Measurements from ENCODE around the gene ATP2B2. TPM values are rescaled to one million over a fixed set of nuclear protein-coding genes. Genes with fewer than 3 reads are reported as not detected.

Gene ATP2B2
- total RNA-seq, 4 donors from 2014 or later = not detected

DNA sequence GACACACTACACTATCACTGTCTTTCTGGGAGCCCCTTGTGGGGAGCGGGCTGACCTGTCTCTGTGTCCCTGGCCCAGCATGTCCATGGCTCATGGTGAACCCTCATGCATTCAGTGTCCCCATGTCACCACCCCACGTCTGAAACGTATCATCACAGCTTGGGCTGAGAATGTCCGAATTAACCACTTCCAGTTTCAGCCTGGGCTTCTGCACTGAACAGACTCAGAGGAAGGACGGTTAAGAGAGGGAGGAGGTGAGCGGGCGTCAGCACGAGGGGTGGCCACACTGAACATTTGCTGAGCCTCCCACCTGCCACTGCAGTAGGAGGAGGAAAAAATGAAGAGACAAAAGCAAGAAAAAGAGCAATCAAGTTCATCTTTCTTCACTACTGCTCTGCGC is 30.5 kb downstream of the ATP2B2 start:
- intact Hi-C loops (cut with DNase I; ENCODE audit: low total_unique reads) (no loop called here), in situ Hi-C loops (cut with MboI; ENCODE audit: low pct_ligation_motif_present in 1 of 4, low pct_unique_long_range_greater_than_20kb in 1 of 4, low sequenced_read_pairs in 3 of 4) (no loop called here)
- 59 to 80% methylated on average over 1 to 9 of the region's 9 CpGs for WGBS, 2 donors (ENCODE audit: low coverage in 1 of 2)
- Histone ChIP-seq H3K27me3 (peaks cover 21% of the 10 kb centered on the region), H3K4me1 (no peaks in the 10 kb centered on the region), H3K4me3 (no peak overlapping the region), H3K27ac (no peak overlapping the region), H3K36me3 (no peaks in the 10 kb centered on the region), H3K9me3 (no peaks in the 10 kb centered on the region)
- TF ChIP-seq EP300 (IDR thresholded peaks at IDR 0.05; ENCODE audit: low read depth) (no peak), POLR2A (IDR thresholded peaks at IDR 0.05) (no peak), POLR2AphosphoS5 (IDR thresholded peaks at IDR 0.05) (no peak)
- TF ChIP-seq, protein P1, sequence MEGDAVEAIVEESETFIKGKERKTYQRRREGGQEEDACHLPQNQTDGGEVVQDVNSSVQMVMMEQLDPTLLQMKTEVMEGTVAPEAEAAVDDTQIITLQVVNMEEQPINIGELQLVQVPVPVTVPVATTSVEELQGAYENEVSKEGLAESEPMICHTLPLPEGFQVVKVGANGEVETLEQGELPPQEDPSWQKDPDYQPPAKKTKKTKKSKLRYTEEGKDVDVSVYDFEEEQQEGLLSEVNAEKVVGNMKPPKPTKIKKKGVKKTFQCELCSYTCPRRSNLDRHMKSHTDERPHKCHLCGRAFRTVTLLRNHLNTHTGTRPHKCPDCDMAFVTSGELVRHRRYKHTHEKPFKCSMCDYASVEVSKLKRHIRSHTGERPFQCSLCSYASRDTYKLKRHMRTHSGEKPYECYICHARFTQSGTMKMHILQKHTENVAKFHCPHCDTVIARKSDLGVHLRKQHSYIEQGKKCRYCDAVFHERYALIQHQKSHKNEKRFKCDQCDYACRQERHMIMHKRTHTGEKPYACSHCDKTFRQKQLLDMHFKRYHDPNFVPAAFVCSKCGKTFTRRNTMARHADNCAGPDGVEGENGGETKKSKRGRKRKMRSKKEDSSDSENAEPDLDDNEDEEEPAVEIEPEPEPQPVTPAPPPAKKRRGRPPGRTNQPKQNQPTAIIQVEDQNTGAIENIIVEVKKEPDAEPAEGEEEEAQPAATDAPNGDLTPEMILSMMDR (IDR thresholded peaks at IDR 0.05) = no peak
- no peak for DNase-seq

GRCh38 chr3:10474275-10474646 is 31.1 kb downstream of the ATP2B2 start:
- 62 to 64% methylated on average over 4 to 5 of the region's 5 CpGs for WGBS, 2 donors (ENCODE audit: low coverage in 1 of 2)
- no peaks in the 10 kb centered on the region for H3K9me3 ChIP-seq
- H3K36me3 ChIP-seq = no peaks in the 10 kb centered on the region
- H3K27ac ChIP-seq = no peak overlapping the region
- H3K4me1 ChIP-seq = no peaks in the 10 kb centered on the region
- in situ Hi-C loops (cut with MboI; ENCODE audit: low pct_ligation_motif_present in 1 of 4, low pct_unique_long_range_greater_than_20kb in 1 of 4, low sequenced_read_pairs in 3 of 4) (no loop called here), intact Hi-C loops (cut with DNase I; ENCODE audit: low total_unique reads) (no loop called here)
- TF ChIP-seq POLR2AphosphoS5 (IDR thresholded peaks at IDR 0.05) = no peak
- no peak for TF ChIP-seq POLR2A (IDR thresholded peaks at IDR 0.05)
- TF ChIP-seq, protein P1 (IDR thresholded peaks at IDR 0.05) = no peak
- TF ChIP-seq EP300 (IDR thresholded peaks at IDR 0.05; ENCODE audit: low read depth) = no peak
- no peak for DNase-seq
- H3K4me3 ChIP-seq = no peak overlapping the region
- peaks cover 26% of the 10 kb centered on the region for H3K27me3 ChIP-seq

GRCh38 chr3:10473581-10474274 is 31.7 kb downstream of the ATP2B2 start:
- Histone ChIP-seq H3K4me3 (no peak overlapping the region), H3K27ac (no peak overlapping the region), H3K9me3 (no peaks in the 10 kb centered on the region), H3K4me1 (no peaks in the 10 kb centered on the region), H3K36me3 (no peaks in the 10 kb centered on the region), H3K27me3 (peaks cover 29% of the 10 kb centered on the region)
- DNase-seq = no peak
- TF ChIP-seq, protein P1 (IDR thresholded peaks at IDR 0.05) = no peak
- TF ChIP-seq EP300 (IDR thresholded peaks at IDR 0.05; ENCODE audit: low read depth) = no peak
- TF ChIP-seq POLR2AphosphoS5 (IDR thresholded peaks at IDR 0.05) = no peak
- no peak for TF ChIP-seq POLR2A (IDR thresholded peaks at IDR 0.05)
- intact Hi-C loops (cut with DNase I; ENCODE audit: low total_unique reads) = no loop called here
- in situ Hi-C loops (cut with MboI; ENCODE audit: low pct_ligation_motif_present in 1 of 4, low pct_unique_long_range_greater_than_20kb in 1 of 4, low sequenced_read_pairs in 3 of 4) = no loop called here
- WGBS, 2 donors (ENCODE audit: low coverage in 1 of 2) = 68 to 70% methylated on average over 4 to 7 of the region's 7 CpGs

GRCh38 chr3:10472877-10473440 is 32.4 kb downstream of the ATP2B2 start:
- intact Hi-C loops (cut with DNase I; ENCODE audit: low total_unique reads) = no loop called here
- Histone ChIP-seq H3K27ac (no peak overlapping the region), H3K9me3 (no peaks in the 10 kb centered on the region), H3K27me3 (peaks cover 33% of the 10 kb centered on the region), H3K36me3 (no peaks in the 10 kb centered on the region), H3K4me3 (no peak overlapping the region), H3K4me1 (no peaks in the 10 kb centered on the region)
- no peak for TF ChIP-seq POLR2AphosphoS5 (IDR thresholded peaks at IDR 0.05)
- TF ChIP-seq EP300 (IDR thresholded peaks at IDR 0.05; ENCODE audit: low read depth) = no peak
- TF ChIP-seq, protein P1 (IDR thresholded peaks at IDR 0.05) = no peak
- no peak for TF ChIP-seq POLR2A (IDR thresholded peaks at IDR 0.05)
- WGBS, 2 donors (ENCODE audit: low coverage in 1 of 2) = 79 to 100% methylated on average over 2 of the region's 2 CpGs
- in situ Hi-C loops (cut with MboI; ENCODE audit: low pct_ligation_motif_present in 1 of 4, low pct_unique_long_range_greater_than_20kb in 1 of 4, low sequenced_read_pairs in 3 of 4) = no loop called here
- DNase-seq = no peak

All from transverse colon (tissue), 4 donors.